ENCODE results near the gene ABLIM1.

DNA sequence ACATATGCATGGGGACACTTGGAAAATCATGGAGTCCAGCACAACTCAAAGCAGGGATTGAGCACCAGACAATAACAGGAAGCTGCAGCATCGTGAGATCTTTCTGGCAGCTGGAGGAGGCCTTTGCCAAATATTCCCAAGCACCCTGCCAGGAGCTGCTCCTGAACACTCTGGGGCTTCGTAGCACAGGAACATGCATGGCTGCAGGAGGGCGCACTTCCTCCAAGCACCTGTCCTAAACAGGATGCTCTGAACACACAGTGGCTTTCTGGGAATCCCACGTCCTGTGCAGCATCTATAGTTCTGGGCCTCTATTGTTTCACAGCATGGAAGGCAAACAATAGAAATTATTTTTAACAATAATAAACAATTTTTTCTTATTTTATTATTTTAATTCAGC lies 4.1 kb downstream of the ABLIM1 start:
- no peak for TF ChIP-seq POU2F2 (IDR thresholded peaks at IDR 0.05; ENCODE audit: low read depth, low read length)
- TF ChIP-seq POLR2A (IDR thresholded peaks at IDR 0.05; ENCODE audit: low read depth, low read length): no peak
- no peak for TF ChIP-seq POLR2AphosphoS5 (IDR thresholded peaks at IDR 0.05; ENCODE audit: low read depth, low read length)
- TF ChIP-seq PAX5 (IDR thresholded peaks at IDR 0.05; ENCODE audit: insufficient read depth, low read length, severe bottlenecking): no peak

Data from GM12891 (cell line).